Measurements from ENCODE around the gene MEI1.

DNA sequence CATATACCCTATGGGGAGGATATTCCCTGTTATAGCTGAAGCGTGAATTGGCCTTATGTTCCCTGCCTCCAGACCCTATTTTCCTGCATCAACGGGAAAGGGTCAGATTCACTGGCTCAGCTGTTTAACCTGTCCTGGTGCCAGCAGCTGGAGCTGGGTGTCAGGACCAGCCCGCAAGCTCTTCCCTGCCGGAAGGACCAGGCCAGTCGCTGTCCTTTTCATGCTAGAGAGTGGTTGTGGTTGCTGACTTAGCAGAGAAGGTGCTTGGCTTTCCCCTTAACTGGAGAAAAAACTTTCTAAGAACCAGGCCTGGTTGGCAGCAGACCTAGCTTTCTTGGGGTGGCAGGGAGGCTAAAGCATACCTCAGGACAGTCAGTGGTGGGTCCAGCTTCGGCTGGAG lies 128.4 kb downstream of the MEI1 start:
- TF ChIP-seq POLR2A (IDR thresholded peaks at IDR 0.05), result no peak
- TF ChIP-seq, protein P1, sequence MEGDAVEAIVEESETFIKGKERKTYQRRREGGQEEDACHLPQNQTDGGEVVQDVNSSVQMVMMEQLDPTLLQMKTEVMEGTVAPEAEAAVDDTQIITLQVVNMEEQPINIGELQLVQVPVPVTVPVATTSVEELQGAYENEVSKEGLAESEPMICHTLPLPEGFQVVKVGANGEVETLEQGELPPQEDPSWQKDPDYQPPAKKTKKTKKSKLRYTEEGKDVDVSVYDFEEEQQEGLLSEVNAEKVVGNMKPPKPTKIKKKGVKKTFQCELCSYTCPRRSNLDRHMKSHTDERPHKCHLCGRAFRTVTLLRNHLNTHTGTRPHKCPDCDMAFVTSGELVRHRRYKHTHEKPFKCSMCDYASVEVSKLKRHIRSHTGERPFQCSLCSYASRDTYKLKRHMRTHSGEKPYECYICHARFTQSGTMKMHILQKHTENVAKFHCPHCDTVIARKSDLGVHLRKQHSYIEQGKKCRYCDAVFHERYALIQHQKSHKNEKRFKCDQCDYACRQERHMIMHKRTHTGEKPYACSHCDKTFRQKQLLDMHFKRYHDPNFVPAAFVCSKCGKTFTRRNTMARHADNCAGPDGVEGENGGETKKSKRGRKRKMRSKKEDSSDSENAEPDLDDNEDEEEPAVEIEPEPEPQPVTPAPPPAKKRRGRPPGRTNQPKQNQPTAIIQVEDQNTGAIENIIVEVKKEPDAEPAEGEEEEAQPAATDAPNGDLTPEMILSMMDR (IDR thresholded peaks at IDR 0.05), result no peak

Measured in testis (tissue), 2 donors.